GM21423 (cell line): Measurements from ENCODE around the gene ZDHHC20.
A peak's percentile ranks its signal among the peaks of the same experiment; 100 is the strongest.
"Not testable (repeated sequence)": the region's sequence is repeated elsewhere in the genome, so short reads cannot be mapped to it uniquely, and the experiment has no call there.

Source experiments
- ATAC-seq: cut with Tn5 transposase; IDR thresholded peaks from one replicate; pipeline ENCODE4 v1.9.1; 2021; ENCODE audit warnings: mild to moderate bottlenecking, moderate library complexity; ENCODE audit not compliant: unreplicated experiment

Gene ZDHHC20

GRCh38 chr13:21435687-21436151 lies 23.4 kb downstream of the ZDHHC20 start:
- peak; percentile 92 for ATAC-seq

- ATAC-seq = no peak
Measured at GRCh38 chr13:21435231-21435630, 23.9 kb downstream of the ZDHHC20 start.

GRCh38 chr13:21434588-21434987 lies 24.5 kb downstream of the ZDHHC20 start:
- ATAC-seq = no peak

- no peak for ATAC-seq
Measured at GRCh38 chr13:21429211-21429610, 29.9 kb downstream of the ZDHHC20 start.

- no peak for ATAC-seq
Measured at GRCh38 chr13:21427741-21428140, 31.4 kb downstream of the ZDHHC20 start.

- ATAC-seq = no peak
Measured at GRCh38 chr13:21426238-21426637, 32.9 kb downstream of the ZDHHC20 start.

- ATAC-seq = no peak
Measured at GRCh38 chr13:21420706-21421105, 38.4 kb downstream of the ZDHHC20 start.

GRCh38 chr13:21413013-21413412 lies 46.1 kb downstream of the ZDHHC20 start:
- no peak for ATAC-seq

- ATAC-seq = not testable (repeated sequence)
Measured at GRCh38 chr13:21410453-21410852, 48.6 kb downstream of the ZDHHC20 start.

- ATAC-seq = no peak
Measured at GRCh38 chr13:21405309-21405708, 53.8 kb downstream of the ZDHHC20 start.

GRCh38 chr13:21402586-21403307 lies 56.4 kb downstream of the ZDHHC20 start:
- no peak for ATAC-seq

GRCh38 chr13:21399741-21400140 lies 59.4 kb downstream of the ZDHHC20 start:
- no peak for ATAC-seq

- no peak for ATAC-seq
Measured at GRCh38 chr13:21395953-21396352, 63.1 kb downstream of the ZDHHC20 start.

GRCh38 chr13:21389124-21389523 lies 70.0 kb downstream of the ZDHHC20 start:
- no peak for ATAC-seq

- ATAC-seq = no peak
Measured at GRCh38 chr13:21385710-21386109, 73.4 kb downstream of the ZDHHC20 start.

GRCh38 chr13:21383090-21383489 lies 76.0 kb downstream of the ZDHHC20 start:
- no peak for ATAC-seq

GRCh38 chr13:21376998-21377985 lies 81.8 kb downstream of the ZDHHC20 start:
- not testable (repeated sequence) for ATAC-seq

GRCh38 chr13:21372530-21372929 lies 86.6 kb downstream of the ZDHHC20 start:
- ATAC-seq = no peak

- ATAC-seq = no peak
Measured at GRCh38 chr13:21371011-21371410, 88.1 kb downstream of the ZDHHC20 start.

- ATAC-seq = no peak
Measured at GRCh38 chr13:21365574-21365973, 93.5 kb downstream of the ZDHHC20 start.

GRCh38 chr13:21364916-21365315 lies 94.2 kb downstream of the ZDHHC20 start:
- no peak for ATAC-seq

GRCh38 chr13:21364357-21364756 lies 94.7 kb downstream of the ZDHHC20 start:
- no peak for ATAC-seq
